Effector memory CD8-positive, alpha-beta T cell (primary cell): ENCODE results near the gene MUC2.
A peak's percentile ranks its signal among the peaks of the same experiment; 100 is the strongest.

ENCODE experiments used
- ATAC-seq: fragments of 150-1000 bp; cut with Tn5 transposase; replicated peaks from 2 replicates; pipeline ENCODE4 v1.10.0; 2021; ENCODE audit warnings: mild to moderate bottlenecking, moderate library complexity
- DNase-seq, 3 experiments: peaks; one replicate each; pipeline ENCODE4 v3.0.0; 2021
- H3K27ac Mint-ChIP-seq, 2 donors: one replicate each; pipeline ENCODE4 v1.8.0; 2022; ENCODE audit warnings: mild to moderate bottlenecking in 2 of 2, mixed read lengths in 2 of 2, moderate library complexity in 2 of 2
- H3K27me3 Mint-ChIP-seq, 2 donors: one replicate each; pipeline ENCODE4 v1.8.0; 2022; ENCODE audit warnings: mixed read lengths in 2 of 2
- H3K36me3 Mint-ChIP-seq: one replicate; pipeline ENCODE4 v1.8.0; 2022; ENCODE audit warnings: mild to moderate bottlenecking, moderate library complexity, mixed read lengths; ENCODE audit not compliant: insufficient read depth
- H3K4me1 Mint-ChIP-seq, 2 donors: one replicate each; pipeline ENCODE4 v1.8.0; 2022; ENCODE audit warnings: low read depth in 2 of 2, mixed read lengths in 2 of 2
- H3K4me3 Mint-ChIP-seq, 2 donors: one replicate each; pipeline ENCODE4 v1.8.0; 2022; ENCODE audit warnings: mild to moderate bottlenecking in 2 of 2, mixed read lengths in 2 of 2, moderate library complexity in 2 of 2
- H3K9me3 Mint-ChIP-seq, 2 donors: one replicate each; pipeline ENCODE4 v1.8.0; 2022; ENCODE audit warnings: mixed read lengths in 2 of 2

The MUC2 gene

DNA sequence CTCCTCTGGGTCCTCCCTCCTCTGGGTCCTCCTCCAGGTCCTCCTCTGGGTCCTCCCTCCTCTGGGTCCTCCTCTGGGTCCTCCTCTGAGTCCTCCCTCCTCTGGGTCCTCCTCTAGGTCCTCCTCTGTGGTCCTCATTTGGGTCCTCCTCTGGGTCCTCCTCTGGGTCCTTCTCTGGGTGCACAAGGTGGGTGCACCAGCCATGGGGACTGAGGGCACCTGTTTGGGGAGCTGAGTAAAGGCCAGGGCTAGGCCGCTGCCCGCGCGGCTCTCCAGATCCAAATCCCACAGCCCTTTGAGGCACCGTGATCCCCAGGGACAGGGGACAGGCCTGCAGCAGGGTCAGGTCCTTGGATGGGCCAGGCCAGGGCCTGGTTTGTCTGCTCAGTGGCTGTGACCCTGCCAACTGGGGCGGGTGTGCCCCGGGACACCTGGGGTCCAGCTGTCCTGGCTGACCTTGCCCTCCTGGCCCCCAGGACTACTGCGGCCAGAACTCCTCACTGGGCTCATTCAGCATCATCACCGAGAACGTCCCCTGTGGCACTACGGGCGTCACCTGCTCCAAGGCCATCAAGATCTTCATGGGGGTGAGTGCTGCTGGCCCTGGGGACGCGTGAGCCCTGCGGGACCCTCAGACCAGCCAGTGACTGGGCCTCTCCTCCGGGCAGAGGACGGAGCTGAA is 12.7 kb downstream of the MUC2 start:
- no peaks in the 10 kb centered on the region for H3K36me3 Mint-ChIP-seq
- no peak overlapping the region for H3K4me3 Mint-ChIP-seq
- H3K9me3 Mint-ChIP-seq, result no peaks in the 10 kb centered on the region
- no peaks in the 10 kb centered on the region for H3K4me1 Mint-ChIP-seq
- ATAC-seq, result no peak
- no peak for DNase-seq
- no peaks in the 10 kb centered on the region for H3K27me3 Mint-ChIP-seq
- no peak overlapping the region for H3K27ac Mint-ChIP-seq

DNA sequence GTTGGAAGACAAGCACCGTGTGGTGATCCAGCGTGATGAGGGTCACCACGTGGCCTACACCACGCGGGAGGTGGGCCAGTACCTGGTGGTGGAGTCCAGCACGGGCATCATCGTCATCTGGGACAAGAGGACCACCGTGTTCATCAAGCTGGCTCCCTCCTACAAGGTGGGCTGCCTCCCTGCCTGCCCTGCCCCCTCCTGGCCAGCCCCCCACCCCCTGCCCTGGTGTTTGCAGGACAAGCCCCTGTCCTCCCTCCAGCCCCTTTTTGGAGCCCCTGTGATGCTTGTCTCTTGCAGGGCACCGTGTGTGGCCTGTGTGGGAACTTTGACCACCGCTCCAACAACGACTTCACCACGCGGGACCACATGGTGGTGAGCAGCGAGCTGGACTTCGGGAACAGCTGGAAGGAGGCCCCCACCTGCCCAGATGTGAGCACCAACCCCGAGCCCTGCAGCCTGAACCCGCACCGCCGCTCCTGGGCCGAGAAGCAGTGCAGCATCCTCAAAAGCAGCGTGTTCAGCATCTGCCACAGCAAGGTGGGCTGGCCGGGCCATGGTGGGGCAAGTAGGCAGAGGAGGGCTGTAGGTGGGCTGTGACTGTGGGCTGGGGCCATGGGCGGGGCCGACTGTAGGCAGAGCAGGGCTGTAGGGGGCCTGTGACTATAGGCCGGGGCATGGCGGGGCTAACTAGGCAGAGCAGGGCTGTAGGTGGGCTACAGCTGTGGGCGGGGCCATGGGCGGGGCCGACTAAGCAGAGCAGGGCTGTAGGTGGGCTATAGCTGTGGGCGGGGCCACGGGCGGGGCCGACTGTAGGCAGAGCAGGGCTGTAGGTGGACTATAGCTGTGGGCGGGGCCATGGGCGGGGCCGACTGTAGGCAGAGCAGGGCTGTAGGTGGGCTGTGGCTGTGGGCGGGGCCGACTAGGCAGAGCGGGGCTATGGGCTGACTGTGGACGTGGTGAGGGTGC is 13.6 kb downstream of the MUC2 start:
- Mint-ChIP-seq H3K4me1 (no peaks in the 10 kb centered on the region), H3K9me3 (no peaks in the 10 kb centered on the region), H3K27ac (no peak overlapping the region), H3K4me3 (no peak overlapping the region), H3K36me3 (no peaks in the 10 kb centered on the region), H3K27me3 (no peaks in the 10 kb centered on the region)
- ATAC-seq, result no peak
- DNase-seq, result no peak

DNA sequence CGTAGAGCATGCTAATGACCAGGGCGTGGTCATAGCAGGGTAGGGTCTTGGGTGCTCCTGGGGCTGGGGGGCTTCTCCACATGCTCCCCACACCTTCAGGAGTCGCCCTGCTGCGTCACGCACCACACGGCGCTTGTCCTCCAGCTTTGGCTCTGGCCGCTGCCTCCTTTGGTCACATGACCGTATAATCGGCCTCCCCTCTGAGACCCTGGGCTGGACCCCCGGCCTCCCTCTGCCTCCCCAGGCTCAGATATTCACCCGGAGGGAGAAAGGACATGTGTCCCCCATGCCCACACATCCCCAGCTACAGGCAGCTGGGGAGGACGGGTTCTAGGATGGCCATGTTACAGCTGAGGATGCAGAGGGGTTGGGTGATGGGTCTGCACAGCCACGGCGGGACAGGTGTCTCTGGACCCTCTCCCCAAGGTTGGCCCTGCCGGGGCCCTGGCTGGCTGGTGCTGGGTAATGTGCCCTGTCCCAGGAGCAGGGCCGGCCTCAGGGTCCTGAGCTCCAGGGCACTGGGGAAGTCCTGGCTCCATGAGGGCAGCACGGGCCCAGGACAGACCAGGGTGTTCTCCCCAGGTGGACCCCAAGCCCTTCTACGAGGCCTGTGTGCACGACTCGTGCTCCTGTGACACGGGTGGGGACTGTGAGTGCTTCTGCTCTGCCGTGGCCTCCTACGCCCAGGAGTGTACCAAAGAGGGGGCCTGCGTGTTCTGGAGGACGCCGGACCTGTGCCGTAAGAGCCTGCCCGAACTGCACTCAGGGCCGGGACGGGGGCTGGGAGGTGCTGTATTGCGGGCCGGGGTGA is 14.5 kb downstream of the MUC2 start:
- H3K27me3 Mint-ChIP-seq, result no peaks in the 10 kb centered on the region
- no peaks in the 10 kb centered on the region for H3K9me3 Mint-ChIP-seq
- H3K4me3 Mint-ChIP-seq, result no peak overlapping the region
- no peaks in the 10 kb centered on the region for H3K4me1 Mint-ChIP-seq
- ATAC-seq, result no peak
- DNase-seq, result no peak
- no peaks in the 10 kb centered on the region for H3K36me3 Mint-ChIP-seq
- no peak overlapping the region for H3K27ac Mint-ChIP-seq

DNA sequence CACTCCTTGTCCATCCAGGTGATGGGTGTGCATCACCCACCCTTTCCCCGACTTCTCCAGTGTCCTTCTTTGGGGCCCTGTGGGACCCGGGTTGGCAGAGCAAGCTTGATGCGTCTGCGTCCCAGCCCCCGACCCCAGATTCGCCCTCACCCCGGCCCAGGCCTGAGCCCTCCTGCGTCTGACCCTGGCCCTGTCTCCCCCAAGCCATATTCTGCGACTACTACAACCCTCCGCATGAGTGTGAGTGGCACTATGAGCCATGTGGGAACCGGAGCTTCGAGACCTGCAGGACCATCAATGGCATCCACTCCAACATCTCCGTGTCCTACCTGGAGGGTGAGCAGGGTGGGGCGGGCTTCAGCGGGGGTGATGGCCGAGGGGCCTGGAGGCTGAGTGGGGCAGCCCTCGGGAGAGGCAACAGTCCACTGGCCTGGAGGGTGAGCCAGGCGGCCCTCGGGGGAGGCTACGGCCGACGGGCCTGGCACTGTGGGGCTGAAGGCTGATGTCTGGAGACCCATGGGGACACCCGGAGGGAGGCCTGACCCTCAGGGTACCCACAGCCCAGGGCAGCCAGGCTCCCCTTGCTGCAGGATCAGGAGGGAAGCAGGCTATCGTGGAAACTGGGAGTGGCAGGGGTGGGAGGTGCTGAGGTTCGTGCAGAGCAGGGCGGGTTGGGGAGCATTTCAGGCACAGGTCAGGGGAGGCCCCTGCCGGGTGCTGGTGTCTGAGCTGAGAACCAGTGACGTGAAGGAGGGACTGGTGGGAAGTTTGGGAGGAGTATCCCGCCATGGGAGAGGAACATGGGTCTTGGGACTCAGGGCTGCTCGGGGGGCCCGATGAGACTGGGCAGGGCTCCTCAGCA is 15.3 kb downstream of the MUC2 start:
- H3K4me3 Mint-ChIP-seq, result no peak overlapping the region
- no peak for ATAC-seq

DNA sequence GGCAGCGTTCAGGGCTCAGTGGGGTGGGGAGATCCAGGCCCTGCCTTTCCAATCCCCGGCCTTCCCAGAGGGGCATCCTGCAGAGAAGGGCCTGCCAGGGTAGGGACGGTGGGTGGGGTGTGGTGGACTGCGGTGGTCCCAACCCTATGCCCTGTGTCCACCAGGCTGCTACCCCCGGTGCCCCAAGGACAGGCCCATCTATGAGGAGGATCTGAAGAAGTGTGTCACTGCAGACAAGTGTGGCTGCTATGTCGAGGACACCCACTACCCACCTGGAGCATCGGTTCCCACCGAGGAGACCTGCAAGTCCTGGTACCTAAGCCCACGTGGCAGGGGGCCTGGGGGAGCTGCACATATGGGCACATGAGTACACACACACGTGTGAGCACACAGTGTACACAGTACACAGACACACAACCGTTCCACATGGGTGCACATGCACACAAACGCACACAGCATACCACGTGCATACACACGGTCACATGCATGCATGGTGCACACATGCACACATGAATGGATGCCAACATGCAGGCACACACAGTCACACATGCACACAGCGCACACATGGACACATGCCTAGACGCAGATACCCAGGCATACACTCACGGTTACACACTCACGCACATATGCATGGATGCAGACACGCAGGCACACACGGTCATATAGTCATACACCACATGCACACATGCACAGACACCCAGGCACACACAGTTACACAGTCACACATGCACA is 16.1 kb downstream of the MUC2 start:
- ATAC-seq (no peak), DNase-seq (no peak)
- no peaks in the 10 kb centered on the region for H3K36me3 Mint-ChIP-seq
- H3K27ac Mint-ChIP-seq, result peak overlapping the region in 1 of 2 donors; percentile 28
- H3K4me1 Mint-ChIP-seq, result no peaks in the 10 kb centered on the region
- no peak overlapping the region for H3K4me3 Mint-ChIP-seq
- H3K27me3 Mint-ChIP-seq, result no peaks in the 10 kb centered on the region
- H3K9me3 Mint-ChIP-seq, result no peaks in the 10 kb centered on the region

More for the DNA sequence above, 15.3 kb downstream of the MUC2 start:
- Mint-ChIP-seq H3K9me3 (no peaks in the 10 kb centered on the region), H3K4me1 (no peaks in the 10 kb centered on the region), H3K27me3 (no peaks in the 10 kb centered on the region), H3K36me3 (no peaks in the 10 kb centered on the region), H3K27ac (no peak overlapping the region)
- DNase-seq, result no peak

DNA sequence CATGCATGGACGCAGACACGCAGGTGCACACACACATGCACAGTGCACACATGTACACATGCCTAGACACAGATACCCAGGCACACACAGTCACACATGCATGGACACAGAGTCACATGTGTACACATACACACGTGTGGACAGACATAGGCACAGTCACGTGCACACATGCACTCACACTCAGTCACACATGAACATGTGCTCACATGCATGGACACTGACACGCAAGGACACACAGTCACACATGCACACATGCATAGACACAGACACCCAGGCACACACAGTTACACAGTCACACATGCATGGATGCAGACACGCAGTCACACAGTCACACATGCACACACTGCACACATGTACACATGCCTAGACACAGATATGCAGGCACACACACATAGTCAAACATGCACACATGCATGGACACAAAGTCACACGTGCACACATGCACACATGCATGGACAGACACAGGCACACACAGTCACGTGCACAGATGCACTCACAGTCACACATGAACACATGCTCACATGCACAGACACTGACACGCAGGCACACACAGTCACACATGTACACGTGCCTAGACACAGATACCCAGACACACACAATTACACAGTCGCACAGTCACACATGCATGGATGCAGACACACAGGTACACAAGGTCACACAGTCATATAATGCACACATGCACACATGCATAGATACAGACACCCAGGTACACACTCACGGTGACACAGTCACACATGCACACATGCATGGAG is 16.8 kb downstream of the MUC2 start:
- ATAC-seq (no peak), DNase-seq (no peak)
- no peaks in the 10 kb centered on the region for H3K4me1 Mint-ChIP-seq
- no peaks in the 10 kb centered on the region for H3K27me3 Mint-ChIP-seq
- peak overlapping the region in 1 of 2 donors; percentile 28 for H3K27ac Mint-ChIP-seq
- H3K9me3 Mint-ChIP-seq, result no peaks in the 10 kb centered on the region
- no peaks in the 10 kb centered on the region for H3K36me3 Mint-ChIP-seq
- H3K4me3 Mint-ChIP-seq, result no peak overlapping the region

DNA sequence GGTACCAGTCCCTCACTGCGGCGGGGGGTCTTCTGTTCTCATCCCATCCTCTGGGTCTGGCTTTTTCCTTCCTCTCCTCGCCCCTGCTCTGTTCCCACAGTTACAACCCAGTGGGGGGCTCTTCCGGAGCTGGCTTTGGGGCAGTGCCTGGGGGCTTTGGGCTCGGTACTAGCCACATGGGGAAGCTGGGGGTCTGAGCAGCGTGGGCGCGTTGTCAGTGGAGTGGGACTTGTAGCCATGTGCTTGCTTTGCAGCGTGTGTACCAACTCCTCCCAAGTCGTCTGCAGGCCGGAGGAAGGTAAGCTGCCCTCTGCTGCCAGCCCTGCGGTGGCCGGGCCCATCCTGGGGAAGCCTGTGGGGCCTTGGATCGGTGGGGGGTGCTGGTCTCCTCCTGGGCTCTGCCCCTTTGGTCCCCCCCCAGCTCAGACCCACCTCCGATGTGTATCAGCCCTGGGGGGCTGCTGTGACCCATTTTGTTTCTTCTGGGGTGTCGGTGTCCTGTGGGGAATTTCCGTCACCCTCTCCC is 17.5 kb downstream of the MUC2 start:
- ATAC-seq (no peak), DNase-seq (no peak)
- H3K36me3 Mint-ChIP-seq, result no peaks in the 10 kb centered on the region
- no peaks in the 10 kb centered on the region for H3K27me3 Mint-ChIP-seq
- H3K4me1 Mint-ChIP-seq, result no peaks in the 10 kb centered on the region
- H3K27ac Mint-ChIP-seq, result no peak overlapping the region
- H3K4me3 Mint-ChIP-seq, result no peak overlapping the region
- H3K9me3 Mint-ChIP-seq, result no peaks in the 10 kb centered on the region

DNA sequence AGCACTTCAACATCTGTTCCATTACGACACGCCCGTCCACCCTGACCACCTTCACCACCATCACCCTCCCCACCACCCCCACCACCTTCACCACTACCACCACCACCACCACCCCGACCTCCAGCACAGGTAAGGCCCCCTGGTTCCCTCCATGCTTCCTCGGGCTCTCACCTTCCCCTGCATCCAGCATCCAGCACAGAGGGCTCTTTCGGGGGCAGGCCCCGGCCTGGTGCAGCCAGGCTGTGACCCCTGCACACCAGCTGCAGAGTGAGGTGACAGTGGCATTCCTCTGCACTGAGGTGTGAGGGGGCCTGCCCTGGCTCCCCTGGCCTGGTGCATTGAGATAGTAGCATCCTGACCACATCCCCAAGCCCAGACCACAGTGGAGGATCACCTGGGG is 18.2 kb downstream of the MUC2 start:
- no peaks in the 10 kb centered on the region for H3K36me3 Mint-ChIP-seq
- H3K4me3 Mint-ChIP-seq, result no peak overlapping the region
- no peaks in the 10 kb centered on the region for H3K4me1 Mint-ChIP-seq
- H3K27me3 Mint-ChIP-seq, result no peaks in the 10 kb centered on the region
- no peak for DNase-seq
- no peak overlapping the region for H3K27ac Mint-ChIP-seq
- ATAC-seq, result no peak
- H3K9me3 Mint-ChIP-seq, result no peaks in the 10 kb centered on the region

DNA sequence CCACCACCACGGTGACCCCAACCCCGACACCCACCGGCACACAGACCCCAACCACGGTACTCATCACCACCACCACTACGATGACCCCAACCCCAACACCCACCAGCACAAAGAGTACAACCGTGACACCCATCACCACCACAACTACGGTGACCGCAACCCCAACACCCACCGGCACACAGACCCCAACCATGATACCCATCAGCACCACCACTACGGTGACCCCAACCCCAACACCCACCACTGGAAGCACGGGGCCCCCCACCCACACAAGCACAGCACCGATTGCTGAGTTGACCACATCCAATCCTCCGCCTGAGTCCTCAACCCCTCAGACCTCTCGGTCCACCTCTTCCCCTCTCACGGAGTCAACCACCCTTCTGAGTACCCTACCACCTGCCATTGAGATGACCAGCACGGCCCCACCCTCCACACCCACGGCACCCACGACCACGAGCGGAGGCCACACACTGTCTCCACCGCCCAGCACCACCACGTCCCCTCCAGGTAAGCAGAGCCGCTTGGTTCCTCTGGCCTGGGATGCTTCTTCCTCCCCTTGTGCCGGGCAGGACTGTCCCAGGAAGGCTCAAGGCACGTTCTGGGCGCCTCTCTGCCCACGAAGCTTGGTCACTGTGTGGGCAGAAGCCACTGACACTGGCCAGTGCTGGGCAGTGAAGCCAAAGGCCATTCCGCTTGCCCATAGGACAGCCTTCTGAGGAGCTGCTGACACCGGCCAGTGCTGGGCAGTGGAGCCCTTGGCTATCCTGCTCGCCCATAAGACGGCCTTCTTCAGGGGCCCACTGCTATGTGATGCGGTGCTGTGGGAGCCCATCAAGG is 25.1 kb downstream of the MUC2 start:
- no peaks in the 10 kb centered on the region for H3K36me3 Mint-ChIP-seq
- H3K9me3 Mint-ChIP-seq, result no peaks in the 10 kb centered on the region
- no peaks in the 10 kb centered on the region for H3K4me1 Mint-ChIP-seq
- DNase-seq, result no peak
- H3K27ac Mint-ChIP-seq, result no peak overlapping the region
- H3K4me3 Mint-ChIP-seq, result no peak overlapping the region
- H3K27me3 Mint-ChIP-seq, result no peaks in the 10 kb centered on the region
- ATAC-seq, result no peak

DNA sequence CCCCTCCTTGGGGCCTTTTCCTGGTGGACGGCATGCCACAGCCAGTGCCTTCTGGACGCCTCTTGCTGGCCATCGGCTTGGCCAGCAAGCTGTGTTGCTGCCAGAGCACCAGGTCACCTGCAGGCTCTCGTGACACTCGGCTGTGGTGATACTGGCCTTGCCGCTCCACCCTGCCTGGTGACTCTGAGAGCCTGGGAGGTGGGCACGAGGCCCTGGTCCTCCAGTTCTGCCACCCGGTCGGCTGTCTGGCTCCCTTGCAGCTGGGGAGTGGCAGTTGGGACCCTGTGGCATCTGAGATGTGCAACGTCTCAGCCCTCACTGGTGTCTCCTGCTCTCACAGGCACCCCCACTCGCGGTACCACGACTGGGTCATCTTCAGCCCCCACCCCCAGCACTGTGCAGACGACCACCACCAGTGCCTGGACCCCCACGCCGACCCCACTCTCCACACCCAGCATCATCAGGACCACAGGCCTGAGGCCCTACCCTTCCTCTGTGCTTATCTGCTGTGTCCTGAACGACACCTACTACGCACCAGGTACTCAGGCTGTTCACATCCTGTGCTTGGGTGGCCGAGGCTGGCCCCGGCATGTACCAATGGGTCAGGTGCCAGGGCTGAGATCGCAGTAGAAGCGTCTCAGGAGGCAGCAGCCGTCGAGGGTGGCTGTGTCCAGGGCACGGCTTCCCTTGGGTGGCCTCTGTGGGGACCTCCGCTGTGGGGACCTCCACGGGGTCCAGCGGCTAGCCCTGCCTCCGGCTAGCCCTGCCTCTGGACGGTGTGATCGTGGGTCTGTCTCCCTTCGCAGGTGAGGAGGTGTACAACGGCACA is 26.0 kb downstream of the MUC2 start:
- DNase-seq, result no peak
- no peaks in the 10 kb centered on the region for H3K4me1 Mint-ChIP-seq
- H3K4me3 Mint-ChIP-seq, result no peak overlapping the region
- H3K36me3 Mint-ChIP-seq, result no peaks in the 10 kb centered on the region
- peaks cover 0 to 4% of the 10 kb centered on the region in 2 donors for H3K27me3 Mint-ChIP-seq
- no peak overlapping the region for H3K27ac Mint-ChIP-seq
- no peaks in the 10 kb centered on the region for H3K9me3 Mint-ChIP-seq
- ATAC-seq, result no peak
